ENCODE data around the gene KCNE4. TPM values are rescaled to one million over a fixed set of nuclear protein-coding genes. Genes with fewer than 3 reads are reported as not detected.

The KCNE4 gene
- total and polyA plus RNA-seq, 9 of the 15 experiments (the other 6 are each of a cell fraction or from before 2014, with no cell fraction given) = not detected

GRCh38 chr2:223055140-223055539 is 3.1 kb downstream of the KCNE4 start (continued):
- no peak for TF ChIP-seq TFAP4 (CRISPR knock-in tag; IDR thresholded peaks at IDR 0.05; ENCODE audit: borderline replicate concordance)
- TF ChIP-seq CUX1 (CRISPR knock-in tag; IDR thresholded peaks at IDR 0.05) = no peak
- TF ChIP-seq RAD51 (IDR thresholded peaks at IDR 0.05; ENCODE audit: borderline replicate concordance, low read depth) = no peak
- no peak for TF ChIP-seq TRIM28 (IDR thresholded peaks at IDR 0.05)
- no peak for TF ChIP-seq CLOCK (CRISPR knock-in tag; IDR thresholded peaks at IDR 0.05; ENCODE audit: borderline replicate concordance)
- no peak for TF ChIP-seq ZMIZ1 (IDR thresholded peaks at IDR 0.05; ENCODE audit: low read depth in 2 of 2, low read length in 2 of 2)
- TF ChIP-seq SNAPC5 (CRISPR knock-in tag; IDR thresholded peaks at IDR 0.05) = no peak
- peak; percentile 92 for TF ChIP-seq NFATC3 (IDR thresholded peaks at IDR 0.05)
- TF ChIP-seq CTBP1 (IDR thresholded peaks at IDR 0.05; ENCODE audit: borderline replicate concordance) = no peak
- TF ChIP-seq ZNF384 (IDR thresholded peaks at IDR 0.05; ENCODE audit: low read depth, low read length) = 0 out of 2 replicates have a peak, but pooled peaks have one; percentile 58
- no peak for TF ChIP-seq ELF4 (CRISPR knock-in tag; IDR thresholded peaks at IDR 0.05)
- TF ChIP-seq ZBTB7A (IDR thresholded peaks at IDR 0.05; ENCODE audit: borderline replicate concordance, control insufficient read depth, low read depth, low read length) = no peak
- TF ChIP-seq ARID1B (IDR thresholded peaks at IDR 0.05) = peak; percentile 45; the same call in 1 of the 2 replicates
- TF ChIP-seq DACH1 (IDR thresholded peaks at IDR 0.05; ENCODE audit: partially characterized antibody) = no peak
- TF ChIP-seq KDM5B (IDR thresholded peaks at IDR 0.05; ENCODE audit: insufficient replicate concordance, low read depth, low read length) = no peak
